ENCODE measurements around the gene ATXN3L. TPM values are rescaled to one million over a fixed set of nuclear protein-coding genes. Genes with fewer than 3 reads are reported as not detected.

The ATXN3L gene
- total and polyA plus RNA-seq, 10 of the 15 experiments (the other 5 are each of a cell fraction or from before 2014, with no cell fraction given) = not detected

DNA sequence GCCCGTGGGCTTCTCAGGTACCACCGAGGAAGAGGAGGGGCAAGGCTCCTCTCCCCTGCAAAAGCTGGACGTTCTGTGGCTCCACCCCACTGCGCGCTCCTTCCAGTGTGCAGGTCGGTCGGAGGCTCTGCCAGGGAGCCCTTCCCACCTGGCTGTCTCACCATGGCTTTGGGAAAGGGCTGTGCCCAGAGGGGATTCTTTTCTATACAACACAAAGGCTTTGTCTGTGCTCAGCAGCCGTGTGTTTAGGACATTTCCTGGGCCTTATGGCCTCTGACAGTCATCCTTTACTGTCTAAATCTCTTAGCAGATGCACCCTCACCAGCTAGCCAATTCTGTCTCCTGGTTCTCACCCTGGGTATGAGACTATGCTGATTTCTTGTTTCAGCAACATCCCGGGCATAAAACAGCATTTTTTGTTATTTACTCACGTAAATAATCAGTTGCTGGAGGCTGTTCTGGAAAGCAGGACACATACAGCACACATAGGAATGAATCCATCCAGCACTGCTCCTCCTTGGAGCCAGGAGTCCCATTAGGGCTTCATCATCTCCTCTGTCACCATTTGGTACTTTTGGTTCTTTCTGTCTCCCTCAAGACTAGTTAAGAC lies 20.4 kb upstream of the ATXN3L start:
- Histone ChIP-seq H3K9ac (ENCODE audit: control insufficient read depth, insufficient read depth, low read length) (no peak overlapping the region), H3K36me3 (ENCODE audit: control insufficient read depth in 2 of 2, insufficient read depth in 2 of 2, low read length in 1 of 2) (no peaks in the 10 kb centered on the region), H3K4me2 (ENCODE audit: control insufficient read depth, insufficient read depth) (no peak overlapping the region), H3K9me3 (replicated peaks; ENCODE audit: control insufficient read depth, insufficient read depth, low read length) (no peaks in the 10 kb centered on the region), H3K4me3 (no peak overlapping the region), H3K4me1 (ENCODE audit: control insufficient read depth, insufficient read depth, low read length) (peaks cover 3% of the 10 kb centered on the region; the same call in 1 of the 2 replicates), H3K27me3 (replicated peaks in 1 of 2; ENCODE audit: control insufficient read depth in 2 of 2, insufficient read depth in 2 of 2, low read length in 1 of 2) (no peaks in the 10 kb centered on the region), H2AFZ (ENCODE audit: control insufficient read depth, low read depth, low read length) (no peak overlapping the region; the same call in 1 of the 2 replicates), H4K20me1 (ENCODE audit: control insufficient read depth, insufficient read depth) (no peaks in the 10 kb centered on the region), H3K27ac (ENCODE audit: control insufficient read depth, insufficient read depth) (no peak overlapping the region), H3K79me2 (ENCODE audit: control insufficient read depth, insufficient read depth, low read length) (no peaks in the 10 kb centered on the region)
- BruUV-seq (replicated peaks) = no TSS peak
- 46% methylated on average over 10 of the region's 10 CpGs for WGBS (ENCODE audit: insufficient coverage, insufficient replicate concordance, low lambda C conversion rate, missing lambda C conversion rate)
- ChIA-PET CTCF (interaction anchor here (0.6 to 3.3 kb wide), 5 partner anchors 20 to 394 kb away, joined by 3 to 11 read pairs (median 4); no protein-coding TSS in a partner anchor), RAD21 (ENCODE audit: unreplicated experiment) (interaction anchor here (0.7 to 2.3 kb wide), 3 partner anchors 83 to 249 kb away, joined by 3 to 8 read pairs (median 3); no protein-coding TSS in a partner anchor), POLR2A (interaction anchor here (1.2 kb wide), 1 partner anchor 108 kb away, joined by 3 read pairs; no protein-coding TSS in a partner anchor), SMC1A (ENCODE audit: uncharacterized antibody, unreplicated experiment) (interaction anchor here (0.8 to 4.5 kb wide), 8 partner anchors 9 to 573 kb away, joined by 3 to 28 read pairs (median 4); no protein-coding TSS in a partner anchor)
- FAIRE-seq = no peak
- in situ Hi-C loops (cut with MboI) = no loop called here
- no peak; the same call in 1 of the 3 replicates for ATAC-seq
- no peak for TF ChIP-seq PML (IDR thresholded peaks at IDR 0.05; ENCODE audit: low read length)
- no peak for TF ChIP-seq ZBTB33 (IDR thresholded peaks at IDR 0.05)
- no peak for TF ChIP-seq JUND (IDR thresholded peaks at IDR 0.05; ENCODE audit: low read depth, low read length)
- TF ChIP-seq ZSCAN29 (IDR thresholded peaks at IDR 0.05) = no peak
- no peak for TF ChIP-seq KAT2A (conservative IDR thresholded peaks at IDR 0.05; ENCODE audit: control insufficient read depth, low read depth, low read length)
- no peak for TF ChIP-seq ETV6 (conservative IDR thresholded peaks at IDR 0.05 in 1 of 2, IDR thresholded peaks at IDR 0.05 in 1 of 2; ENCODE audit: borderline replicate concordance in 1 of 2, low read depth in 1 of 2)
- TF ChIP-seq SRF (IDR thresholded peaks at IDR 0.05; ENCODE audit: low read depth in 2 of 2, low read length in 2 of 2) = no peak
- intact Hi-C loops (cut with micrococcal nuclease; ENCODE audit: unreplicated experiment) = loop anchor here (2.0 kb wide), 1 partner anchor 393 kb away; no protein-coding TSS in a partner anchor
- no peak for DNase-seq (ENCODE audit: low read depth, low spot score)
